IMR-90 (cell line): ENCODE results near the gene UBE3A. TPM values are rescaled to one million over a fixed set of nuclear protein-coding genes. Genes with fewer than 3 reads are reported as not detected.

Experiments used
- ATAC-seq: fragments of 200-7000 bp; cut with Tn5 transposase; 2 replicates; pipeline ENCODE4 v1.9.1; 2020; ENCODE audit warnings: low read depth, mild to moderate bottlenecking, moderate library complexity
- BruUV-seq: library from RNA; stranded (reverse); fragments of 400-500 nt; replicated peaks from 2 replicates; lab custom pipeline; 2021; lab: Mats Ljungman, UMichigan
- CTCF ChIA-PET: fragments of 300-600 bp; formaldehyde crosslinking; extraction: SDS; loops from one replicate; lab custom pipeline; 2021; ENCODE audit warnings: antibody characterized with exemption; lab: Yijun Ruan, JAX
- POLR2A ChIA-PET: fragments of 300-600 bp; sonication (Branson Sonifier 250); formaldehyde crosslinking; loops from one replicate; lab custom pipeline; 2022; ENCODE audit warnings: antibody characterized with exemption; ENCODE audit not compliant: unreplicated experiment; lab: Charles Lee
- DNase-seq: peaks from one replicate; pipeline ENCODE4 v3.0.0; 2013
- H2AFZ ChIP-seq: replicated peaks from 2 replicates; pipeline ENCODE3; 2013; ENCODE audit warnings: low read length, mild to moderate bottlenecking; ENCODE audit not compliant: poor library complexity
- H2AK5ac ChIP-seq: 2 replicates; pipeline ENCODE4 v1.6.1; 2013; ENCODE audit warnings: low read depth, low read length, inconsistent platforms
- H2AK9ac ChIP-seq: replicated peaks from 2 replicates; pipeline ENCODE3; 2013; ENCODE audit warnings: mild to moderate bottlenecking, low read depth, low read length, moderate library complexity; ENCODE audit not compliant: poor library complexity
- H2BK120ac ChIP-seq: 2 replicates; pipeline ENCODE4 v1.6.1; 2013; ENCODE audit warnings: low read depth, low read length, inconsistent platforms
- H2BK15ac ChIP-seq: 3 replicates; pipeline ENCODE4 v1.6.1; 2013; ENCODE audit warnings: low read depth, low read length, inconsistent platforms
- H2BK20ac ChIP-seq: 2 replicates; pipeline ENCODE4 v1.6.1; 2013; ENCODE audit warnings: low read depth, mild to moderate bottlenecking, inconsistent platforms, low read length, moderate library complexity
- H2BK5ac ChIP-seq: 2 replicates; pipeline ENCODE4 v1.6.1; 2013; ENCODE audit warnings: mild to moderate bottlenecking, low read depth, low read length, inconsistent platforms; ENCODE audit not compliant: poor library complexity, severe bottlenecking
- H3K14ac ChIP-seq: replicated peaks from 2 replicates; pipeline ENCODE4 v1.6.1; 2013; ENCODE audit warnings: low read depth, low read length, inconsistent platforms
- H3K18ac ChIP-seq: 2 replicates; pipeline ENCODE4 v1.6.1; 2013; ENCODE audit warnings: low read depth, low read length, control low read depth
- H3K23ac ChIP-seq: 2 replicates; pipeline ENCODE4 v1.6.1; 2013; ENCODE audit warnings: low read depth, low read length, inconsistent platforms
- H3K27ac ChIP-seq: 2 replicates; pipeline ENCODE4 v1.5.1; 2013; ENCODE audit warnings: mild to moderate bottlenecking, control low read depth, low read length; ENCODE audit not compliant: insufficient read depth
- H3K27me3 ChIP-seq: 2 replicates; pipeline ENCODE4 v1.6.1; 2013; ENCODE audit warnings: low read length; ENCODE audit not compliant: control insufficient read depth, insufficient read depth
- H3K36me3 ChIP-seq: 2 replicates; pipeline ENCODE4 v1.6.1; 2013; ENCODE audit warnings: low read length, mixed read lengths; ENCODE audit not compliant: control insufficient read depth, insufficient read depth
- H3K4ac ChIP-seq: 2 replicates; pipeline ENCODE4 v1.6.1; 2013; ENCODE audit warnings: low read depth, low read length, inconsistent platforms
- H3K4me1 ChIP-seq: 2 replicates; pipeline ENCODE4 v1.6.1; 2013; ENCODE audit warnings: low read length, mixed read lengths; ENCODE audit not compliant: control insufficient read depth, insufficient read depth
- H3K4me2 ChIP-seq: 2 replicates; pipeline ENCODE4 v1.6.1; 2013; ENCODE audit warnings: low read depth, mild to moderate bottlenecking, control low read depth, low read length, moderate library complexity
- H3K4me3 ChIP-seq: 2 replicates; pipeline ENCODE4 v1.5.1; 2013; ENCODE audit warnings: low read depth, mild to moderate bottlenecking, control low read depth, low read length, moderate library complexity; ENCODE audit not compliant: insufficient read depth
- H3K56ac ChIP-seq: 2 replicates; pipeline ENCODE4 v1.6.1; 2013; ENCODE audit warnings: low read length, inconsistent platforms; ENCODE audit not compliant: insufficient read depth; ENCODE audit errors: extremely low read depth
- H3K79me1 ChIP-seq, 2 experiments: 2 replicates each; pipeline ENCODE4 v1.6.1; 2013; ENCODE audit warnings: low read length in 2 of 2, inconsistent platforms in 1 of 2, low read depth in 1 of 2
- H3K9ac ChIP-seq: 2 replicates; pipeline ENCODE4 v1.6.1; 2013; ENCODE audit warnings: low read depth, low read length, control low read depth
- H3K9me1 ChIP-seq: 2 replicates; pipeline ENCODE4 v1.6.1; 2013; ENCODE audit warnings: low read length, inconsistent platforms; ENCODE audit not compliant: insufficient read depth
- H3K9me3 ChIP-seq: 2 replicates; pipeline ENCODE4 v1.6.1; 2013; ENCODE audit warnings: low read length; ENCODE audit not compliant: control insufficient read depth, insufficient read depth
- H4K20me1 ChIP-seq: 2 replicates; pipeline ENCODE4 v1.6.1; 2013; ENCODE audit warnings: low read length, inconsistent platforms; ENCODE audit not compliant: insufficient read depth
- H4K5ac ChIP-seq: 2 replicates; pipeline ENCODE4 v1.6.1; 2013; ENCODE audit warnings: mild to moderate bottlenecking, low read depth, low read length, control low read depth
- H4K8ac ChIP-seq, 2 experiments: 2 replicates each; pipeline ENCODE4 v1.6.1; 2013; ENCODE audit warnings: low read depth in 2 of 2, low read length in 2 of 2, control low read depth in 1 of 2, inconsistent platforms in 1 of 2
- H4K91ac ChIP-seq: 2 replicates; pipeline ENCODE4 v1.6.1; 2013; ENCODE audit warnings: low read depth, low read length, inconsistent platforms; ENCODE audit not compliant: insufficient read depth
- MAFK ChIP-seq: IDR thresholded peaks from 2 replicates; pipeline ENCODE4 v1.6.1; 2012; ENCODE audit warnings: low read depth, low read length, improper control_type of control experiment
- MXI1 ChIP-seq: IDR thresholded peaks from 2 replicates; pipeline ENCODE4 v1.6.1; 2012; ENCODE audit warnings: low read depth, mild to moderate bottlenecking, low read length, moderate library complexity, borderline replicate concordance
- WGBS, 2 experiments: methylation state at CpG; one replicate each; pipeline versions ENCODE4 v1.1.5 to v1.1.7; 2013; ENCODE audit warnings: missing lambda C conversion rate in 2 of 2; ENCODE audit not compliant: insufficient read length in 1 of 2; ENCODE audit errors: extremely low coverage in 2 of 2; 5-methylcytosine and 5-hydroxymethylcytosine counted together
- dilution Hi-C: fragments of 300-500 bp; cut with HindIII; formaldehyde crosslinking; loops from one replicate; pipeline ENCODE4 v1.14.3; 2018; ENCODE audit warnings: low sequenced_read_pairs; ENCODE audit not compliant: unreplicated experiment
- in situ Hi-C: fragments of 300-500 bp; cut with MboI; formaldehyde crosslinking; loops from 3 replicates; pipeline ENCODE4 v1.14.3; 2019; ENCODE audit warnings: low sequenced_read_pairs, inconsistent platforms, mixed read lengths
- intact Hi-C: fragments of 100-400 bp; cut with micrococcal nuclease; formaldehyde crosslinking; loops from 2 replicates; pipeline ENCODE4 v1.10.0; 2022
- polyA plus RNA-seq, 3 experiments: library from polyadenylated mRNA; depleted of rRNA; stranded (reverse); fragments of >200 nt; gene quantifications; 2 replicates each; pipeline ENCODE4 v1.2.3, GENCODE V29; 2012; ENCODE audit warnings: low replicate concordance in 1 of 3
- total RNA-seq: library from RNA; depleted of rRNA; stranded (reverse); fragments of >200 nt; gene quantifications from 2 replicates; pipeline ENCODE4 v1.2.3, GENCODE V29; 2012

Gene UBE3A
- total and polyA plus RNA-seq, 2 of the 4 experiments (the other 2 are of a cell fraction): 19.3 to 53.2 TPM

DNA sequence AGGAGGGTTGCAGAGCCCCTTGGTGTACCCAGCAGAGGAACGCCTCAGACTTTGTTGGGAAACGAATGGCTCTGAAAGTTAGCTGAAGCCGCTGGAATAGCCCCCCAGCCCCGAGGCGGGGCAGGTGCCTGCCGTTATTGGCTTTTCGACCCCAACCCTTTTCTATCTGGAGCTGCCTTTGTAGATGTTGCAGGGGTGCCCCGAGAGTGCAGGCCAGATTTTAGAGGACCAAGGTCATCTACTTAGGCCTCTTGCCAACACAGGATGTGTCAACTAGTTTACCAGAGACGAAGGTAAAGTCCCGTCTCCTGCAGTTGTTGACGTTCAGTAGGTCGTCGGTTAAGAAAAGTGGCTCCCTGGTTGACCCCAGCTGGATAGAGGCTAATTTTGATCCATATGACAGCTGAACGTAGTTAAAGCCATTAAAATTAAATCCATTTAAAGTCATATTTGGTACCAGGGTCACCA, 579 bp upstream of the UBE3A start:
- Histone ChIP-seq H4K8ac (peak overlapping the region; percentile 96 to 98), H3K9ac (peak overlapping the region; percentile 77), H3K14ac (peak overlapping the region; percentile 87), H3K4me1 (no peaks in the 10 kb centered on the region), H3K9me3 (no peaks in the 10 kb centered on the region), H2BK15ac (no peak overlapping the region), H3K4ac (peak overlapping the region; percentile 64), H2BK20ac (no peak overlapping the region), H3K79me1 (peaks cover 5 to 25% of the 10 kb centered on the region in 2 experiments; a peak in 3 of 4 replicates), H4K5ac (peak overlapping the region; percentile 99), H2AFZ (peak overlapping the region; percentile 94), H2BK120ac (no peak overlapping the region; the same call in 1 of the 2 replicates), H2AK5ac (peak overlapping the region; percentile 11; the same call in 1 of the 2 replicates), H2AK9ac (peak overlapping the region; percentile 95), H2BK5ac (peak overlapping the region; percentile 67), H3K27me3 (no peaks in the 10 kb centered on the region), H3K4me2 (peak overlapping the region; percentile 99), H3K56ac (peak overlapping the region; percentile 74; the same call in 1 of the 2 replicates), H3K36me3 (no peaks in the 10 kb centered on the region), H3K23ac (peak overlapping the region; percentile 8; the same call in 1 of the 2 replicates), H4K20me1 (peaks cover 36% of the 10 kb centered on the region), H3K9me1 (no peaks in the 10 kb centered on the region), H3K18ac (peak overlapping the region; percentile 43), H4K91ac (peak overlapping the region; percentile 92), H3K4me3 (peak overlapping the region; percentile 69), H3K27ac (peak overlapping the region; percentile 93)
- dilution Hi-C loops (no loop called here), in situ Hi-C loops (loop anchor here (10.0 kb wide), 2 partner anchors 105 to 295 kb away; no protein-coding TSS in a partner anchor), intact Hi-C loops (loop anchor here (2.0 to 5.0 kb wide), 4 partner anchors 67 to 301 kb away; no protein-coding TSS in a partner anchor)
- no peak for TF ChIP-seq MAFK
- 0 out of 2 replicates have a peak, but pooled peaks have one; percentile 1 for TF ChIP-seq MXI1
- WGBS, 2 experiments: no CpG with 5 or more reads among the region's 14 CpGs
- no peak for ATAC-seq
- ChIA-PET CTCF (no interaction called here), POLR2A (no interaction called here)
- BruUV-seq: TSS peak; percentile 72
- DNase-seq: peak; percentile 10
